CD4-positive, alpha-beta T cell (primary cell): Measurements from ENCODE around the gene PKDCC. TPM values are rescaled to one million over a fixed set of nuclear protein-coding genes. Genes with fewer than 3 reads are reported as not detected.

Source experiments
- ATAC-seq: fragments of 200-7000 bp; cut with Tn5 transposase; one replicate; pipeline ENCODE4 v1.10.0; 2022; ENCODE audit warnings: mild to moderate bottlenecking; ENCODE audit not compliant: poor library complexity
- CTCF ChIA-PET: fragments of 350-600 bp; sonication (Branson Sonifier 250); formaldehyde crosslinking; loops from one replicate; lab custom pipeline; 2021; ENCODE audit warnings: antibody characterized with exemption, inconsistent platforms; lab: Charles Lee
- POLR2A ChIA-PET: fragments of 350-600 bp; sonication (Branson Sonifier 250); formaldehyde crosslinking; loops from one replicate; lab custom pipeline; 2021; ENCODE audit warnings: antibody characterized with exemption, inconsistent platforms; lab: Charles Lee
- DNase-seq, 14 experiments: peaks; one replicate each; pipeline ENCODE4 v3.0.0-alpha.2; 2013 to 2020; ENCODE audit warnings: mixed read lengths in 2 of 14
- H3K27ac ChIP-seq, 2 donors: one replicate each; pipeline versions ENCODE4 v1.5.1 to v1.7.0; 2013; ENCODE audit warnings: low read length in 2 of 2, low read depth in 1 of 2, mild to moderate bottlenecking in 1 of 2
- H3K27me3 ChIP-seq, 2 experiments: 1 replicate in 1 of 2; 2 replicates in 1 of 2; pipeline versions ENCODE4 v1.6.1 to v1.7.0; 2013; ENCODE audit warnings: low read length in 2 of 2, control low read depth in 1 of 2, mild to moderate bottlenecking in 1 of 2, moderate library complexity in 1 of 2; ENCODE audit not compliant: insufficient read depth in 2 of 2, control insufficient read depth in 1 of 2
- H3K36me3 ChIP-seq: one replicate; pipeline ENCODE4 v1.6.1; 2013; ENCODE audit warnings: low read length, control low read depth; ENCODE audit not compliant: insufficient read depth
- H3K4me1 ChIP-seq: one replicate; pipeline ENCODE4 v1.6.1; 2013; ENCODE audit warnings: low read length, control low read depth; ENCODE audit not compliant: insufficient read depth
- H3K4me3 ChIP-seq: one replicate; pipeline ENCODE4 v1.5.1; 2013; ENCODE audit warnings: mild to moderate bottlenecking, low read length, moderate library complexity
- H3K9me3 ChIP-seq, 2 experiments: 1 replicate in 1 of 2; 2 replicates in 1 of 2; pipeline versions ENCODE4 v1.6.1 to v1.7.0; 2013; ENCODE audit warnings: low read length in 2 of 2, mild to moderate bottlenecking in 2 of 2, control low read depth in 1 of 2, moderate library complexity in 1 of 2; ENCODE audit not compliant: control insufficient read depth in 1 of 2, insufficient read depth in 1 of 2
- H3K27ac Mint-ChIP-seq: one replicate; pipeline ENCODE4 v1.8.0; 2020; ENCODE audit warnings: mixed read lengths
- H3K27me3 Mint-ChIP-seq: one replicate; pipeline ENCODE4 v1.8.0; 2021; ENCODE audit warnings: mixed read lengths
- H3K36me3 Mint-ChIP-seq: one replicate; pipeline ENCODE4 v1.8.0; 2021; ENCODE audit warnings: low read depth, mixed read lengths
- H3K4me1 Mint-ChIP-seq: one replicate; pipeline ENCODE4 v1.8.0; 2021; ENCODE audit warnings: low read depth, mixed read lengths
- H3K4me3 Mint-ChIP-seq: one replicate; pipeline ENCODE4 v1.8.0; 2020; ENCODE audit warnings: mild to moderate bottlenecking, mixed read lengths
- H3K9me3 Mint-ChIP-seq: one replicate; pipeline ENCODE4 v1.8.0; 2020; ENCODE audit warnings: mixed read lengths
- intact Hi-C, 2 experiments: fragments of 100-400 bp; cut with DNase I in 1 of 2; cut with micrococcal nuclease in 1 of 2; formaldehyde crosslinking; loops; one replicate each; pipeline versions ENCODE4 v1.15.1 to v1.9.0; 2023 to 2025; cut with DNase I, micrococcal nuclease
- total RNA-seq, 174 experiments: library from RNA in 2 of 174; stranded (reverse) in 2 of 174; gene quantifications; one replicate each; pipeline ENCODE4 v1.2.3 and lab custom pipeline; 2021 to 2026
- TF ChIP-seq, protein P1 (sequence below): fragments of 200-600 bp; IDR thresholded peaks from one replicate; pipeline ENCODE4 v1.8.0; 2022; ENCODE audit warnings: antibody characterized with exemption, mild to moderate bottlenecking

The PKDCC gene
- total RNA-seq, 2 experiments from 2014 or later, result not detected

DNA sequence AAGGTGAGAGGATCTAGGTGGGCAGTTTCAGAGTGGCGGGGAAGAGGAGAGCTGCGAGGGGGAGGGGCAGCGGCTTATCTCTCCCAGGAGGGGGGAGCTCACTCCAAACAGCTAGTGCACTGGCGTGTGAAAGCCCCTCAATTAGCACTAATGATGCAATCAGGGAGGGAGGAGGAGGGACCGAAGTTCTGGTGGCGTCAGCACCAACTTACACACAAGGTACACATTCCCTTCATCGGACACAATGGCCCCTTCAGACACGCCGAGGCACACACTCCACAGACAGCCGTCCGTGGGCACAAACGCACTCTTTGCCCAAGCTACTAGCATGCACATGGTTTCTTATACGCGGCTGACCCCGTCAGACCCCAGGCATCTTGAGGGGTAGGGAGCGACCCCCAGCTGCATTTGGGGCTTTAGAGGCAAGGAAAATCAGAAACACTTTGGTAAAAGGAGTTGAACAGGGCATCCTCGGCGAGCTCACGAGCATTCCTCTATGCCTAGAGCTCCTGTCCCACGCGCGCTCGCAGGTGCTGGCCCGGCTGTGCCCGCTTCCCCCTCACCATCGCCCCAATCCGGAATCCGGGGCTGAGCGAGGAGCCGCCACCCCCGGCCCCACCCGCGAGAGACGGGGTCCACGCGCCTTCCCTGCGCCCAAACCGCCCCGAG, 868 bp upstream of the PKDCC start:
- Mint-ChIP-seq H3K9me3 (no peaks in the 10 kb centered on the region), H3K27ac (no peak overlapping the region), H3K4me1 (peaks cover 5% of the 10 kb centered on the region), H3K4me3 (peak overlapping the region; percentile 74), H3K36me3 (no peaks in the 10 kb centered on the region), H3K27me3 (peaks cover 84% of the 10 kb centered on the region)
- TF ChIP-seq, protein P1, sequence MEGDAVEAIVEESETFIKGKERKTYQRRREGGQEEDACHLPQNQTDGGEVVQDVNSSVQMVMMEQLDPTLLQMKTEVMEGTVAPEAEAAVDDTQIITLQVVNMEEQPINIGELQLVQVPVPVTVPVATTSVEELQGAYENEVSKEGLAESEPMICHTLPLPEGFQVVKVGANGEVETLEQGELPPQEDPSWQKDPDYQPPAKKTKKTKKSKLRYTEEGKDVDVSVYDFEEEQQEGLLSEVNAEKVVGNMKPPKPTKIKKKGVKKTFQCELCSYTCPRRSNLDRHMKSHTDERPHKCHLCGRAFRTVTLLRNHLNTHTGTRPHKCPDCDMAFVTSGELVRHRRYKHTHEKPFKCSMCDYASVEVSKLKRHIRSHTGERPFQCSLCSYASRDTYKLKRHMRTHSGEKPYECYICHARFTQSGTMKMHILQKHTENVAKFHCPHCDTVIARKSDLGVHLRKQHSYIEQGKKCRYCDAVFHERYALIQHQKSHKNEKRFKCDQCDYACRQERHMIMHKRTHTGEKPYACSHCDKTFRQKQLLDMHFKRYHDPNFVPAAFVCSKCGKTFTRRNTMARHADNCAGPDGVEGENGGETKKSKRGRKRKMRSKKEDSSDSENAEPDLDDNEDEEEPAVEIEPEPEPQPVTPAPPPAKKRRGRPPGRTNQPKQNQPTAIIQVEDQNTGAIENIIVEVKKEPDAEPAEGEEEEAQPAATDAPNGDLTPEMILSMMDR, result no peak
- ChIA-PET POLR2A (no interaction called here), CTCF (no interaction called here)
- DNase-seq (peak in 2 of 14 experiments; percentile 4 to 26), ATAC-seq (peak; percentile 33)
- Histone ChIP-seq H3K27me3 (peaks cover 29 to 70% of the 10 kb centered on the region in 2 experiments), H3K9me3 (peaks cover 0 to 6% of the 10 kb centered on the region in 2 experiments), H3K36me3 (no peaks in the 10 kb centered on the region), H3K4me3 (peak overlapping the region; percentile 50), H3K4me1 (peaks cover 15% of the 10 kb centered on the region), H3K27ac (no peak overlapping the region)
- intact Hi-C loops, result no loop called here

DNA sequence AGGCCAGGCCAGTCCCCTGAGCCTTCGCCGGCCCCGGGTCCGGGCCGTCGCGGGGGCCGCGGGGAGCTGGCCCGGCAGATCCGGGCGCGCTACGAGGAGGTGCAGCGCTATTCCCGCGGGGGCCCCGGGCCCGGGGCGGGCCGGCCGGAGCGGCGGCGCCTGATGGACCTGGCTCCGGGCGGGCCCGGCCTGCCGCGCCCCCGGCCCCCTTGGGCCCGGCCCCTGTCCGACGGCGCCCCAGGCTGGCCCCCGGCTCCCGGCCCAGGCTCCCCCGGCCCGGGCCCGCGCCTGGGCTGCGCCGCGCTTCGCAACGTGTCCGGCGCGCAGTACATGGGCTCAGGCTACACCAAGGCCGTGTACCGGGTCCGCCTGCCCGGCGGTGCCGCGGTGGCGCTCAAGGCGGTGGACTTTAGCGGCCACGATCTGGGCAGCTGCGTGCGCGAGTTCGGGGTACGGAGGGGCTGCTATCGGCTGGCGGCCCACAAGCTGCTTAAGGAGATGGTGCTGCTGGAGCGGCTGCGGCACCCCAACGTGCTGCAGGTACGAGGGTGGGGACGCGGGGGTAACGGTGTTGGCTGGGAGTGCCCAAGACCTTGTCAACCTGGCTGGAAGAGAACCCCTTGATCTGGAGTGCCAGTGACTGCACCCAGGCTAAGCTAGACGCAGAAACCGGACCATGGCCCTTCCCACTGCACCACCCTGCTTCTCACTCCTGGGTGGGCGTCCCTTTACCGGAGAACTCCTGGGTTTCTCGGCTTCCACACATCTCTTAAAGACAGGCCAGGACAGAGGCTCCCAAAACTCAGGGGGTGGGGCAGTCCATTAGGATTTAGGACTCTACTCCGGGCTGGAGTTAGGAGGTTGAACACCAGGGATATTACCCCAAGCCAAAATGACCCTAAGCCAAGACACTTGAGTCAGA, 739 bp downstream of the PKDCC start:
- intact Hi-C loops, result no loop called here
- Histone ChIP-seq H3K9me3 (peaks cover 0 to 6% of the 10 kb centered on the region in 2 experiments), H3K27me3 (peaks cover 24 to 59% of the 10 kb centered on the region in 2 experiments), H3K27ac (no peak overlapping the region), H3K36me3 (no peaks in the 10 kb centered on the region), H3K4me3 (no peak overlapping the region), H3K4me1 (peaks cover 15% of the 10 kb centered on the region)
- H3K9me3 Mint-ChIP-seq, result no peaks in the 10 kb centered on the region
- TF ChIP-seq, protein P1, result no peak
- H3K27ac Mint-ChIP-seq, result no peak overlapping the region
- DNase-seq, result peak in 2 of 14 experiments; percentile 7 to 20
- peaks cover 5% of the 10 kb centered on the region for H3K4me1 Mint-ChIP-seq
- ChIA-PET CTCF (no interaction called here), POLR2A (no interaction called here)
- H3K4me3 Mint-ChIP-seq, result peak overlapping the region; percentile 76
- H3K27me3 Mint-ChIP-seq, result peaks cover 77% of the 10 kb centered on the region
- no peak for ATAC-seq
- no peaks in the 10 kb centered on the region for H3K36me3 Mint-ChIP-seq

DNA sequence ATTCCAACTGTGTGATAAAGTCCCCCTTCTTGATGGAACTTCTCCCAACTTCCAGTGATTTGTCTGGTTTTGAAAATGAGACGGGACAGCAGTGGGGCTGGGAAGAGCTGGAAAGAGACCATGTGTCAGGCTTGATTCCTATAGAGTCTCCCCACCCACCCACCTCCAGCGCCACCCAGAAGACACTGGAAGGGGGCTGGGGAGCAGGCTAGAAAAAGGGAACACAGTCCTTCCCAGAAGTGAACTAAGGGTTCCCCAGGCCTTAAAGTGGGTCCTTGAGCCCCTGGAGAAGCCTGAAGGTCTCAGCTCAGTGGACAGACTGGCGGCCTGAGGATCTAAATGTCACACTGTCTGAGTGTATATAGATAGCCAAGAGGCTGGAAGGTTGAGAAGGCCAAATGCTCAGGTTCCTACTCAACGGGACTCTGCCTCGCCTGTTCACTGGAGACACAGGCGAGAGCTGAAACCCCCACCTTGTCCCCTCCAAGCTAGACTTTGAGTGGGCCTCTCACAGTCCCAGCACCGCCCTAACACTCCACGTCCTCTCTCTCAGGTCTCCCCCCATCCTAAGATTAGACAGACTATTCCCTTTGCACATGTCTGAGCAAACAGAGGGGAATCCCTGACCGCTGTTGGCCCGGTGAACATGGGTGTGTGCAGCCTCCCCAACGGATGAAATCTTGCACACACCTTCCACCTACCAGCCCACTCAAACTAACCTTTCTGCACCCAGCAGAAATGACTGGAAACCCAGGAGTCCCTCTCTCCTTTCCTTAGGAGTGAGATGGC, 1.6 kb downstream of the PKDCC start:
- H3K4me1 Mint-ChIP-seq, result peaks cover 5% of the 10 kb centered on the region

More for the DNA sequence above, 1.6 kb downstream of the PKDCC start:
- Mint-ChIP-seq H3K27ac (no peak overlapping the region), H3K9me3 (no peaks in the 10 kb centered on the region), H3K4me3 (peak overlapping the region; percentile 76), H3K27me3 (peaks cover 75% of the 10 kb centered on the region), H3K36me3 (no peaks in the 10 kb centered on the region)
- ChIA-PET CTCF (no interaction called here), POLR2A (no interaction called here)
- Histone ChIP-seq H3K4me3 (no peak overlapping the region), H3K36me3 (no peaks in the 10 kb centered on the region), H3K27me3 (peaks cover 26 to 54% of the 10 kb centered on the region in 2 experiments), H3K4me1 (peaks cover 15% of the 10 kb centered on the region), H3K27ac (no peak overlapping the region), H3K9me3 (peaks cover 0 to 6% of the 10 kb centered on the region in 2 experiments)
- TF ChIP-seq, protein P1, result no peak
- no peak for DNase-seq
- intact Hi-C loops, result no loop called here
- no peak for ATAC-seq
